K562 (cell line): Measurements from ENCODE around the gene PTRH1. TPM values are rescaled to one million over a fixed set of nuclear protein-coding genes. Genes with fewer than 3 reads are reported as not detected.
A peak's percentile ranks its signal among the peaks of the same experiment; 100 is the strongest.

Experiments
- ATAC-seq: fragments of 200-7000 bp; cut with Tn5 transposase; 3 replicates; pipeline ENCODE4 v1.9.1; 2020; ENCODE audit warnings: moderate library complexity
- BruUV-seq: library from RNA; stranded (reverse); fragments of 400-500 nt; replicated peaks from 2 replicates; lab custom pipeline; 2021; lab: Mats Ljungman, UMichigan
- CTCF ChIA-PET: fragments of 300-600 bp; formaldehyde crosslinking; extraction: SDS; loops from one replicate; lab custom pipeline; 2021; ENCODE audit warnings: low intra/inter-chr PET ratio; lab: Yijun Ruan, JAX
- POLR2A ChIA-PET: fragments of 300-600, 350-650 bp; sonication (Branson Sonifier 250); formaldehyde crosslinking; extraction: SDS; loops from one replicate; lab custom pipeline; 2021; ENCODE audit warnings: antibody characterized with exemption, inconsistent platforms; lab: Yijun Ruan, JAX
- DNase-seq, 4 experiments: peaks; one replicate each; pipeline versions ENCODE4 v3.0.0 to v3.0.0-alpha.2; 2011 to 2018; ENCODE audit warnings: low spot score in 3 of 4, mixed read lengths in 3 of 4; ENCODE audit errors: extremely low read depth in 1 of 4
- FAIRE-seq: peaks from 2 replicates; lab custom pipeline; 2011; peaks lifted over from hg19 to GRCh38; lab: Jason Lieb, UNC
- H2AFZ ChIP-seq: 2 replicates; pipeline ENCODE4 v1.6.0; 2011; ENCODE audit warnings: low read depth, low read length, control low read depth, inconsistent platforms
- H3K27ac ChIP-seq: fragments of 200-600 bp; 3 replicates; pipeline ENCODE4 v1.8.0; 2011; ENCODE audit warnings: low read depth, mild to moderate bottlenecking, control low read depth, inconsistent platforms, low read length, moderate library complexity, mixed read lengths; ENCODE audit errors: extremely low read depth
- H3K27me3 ChIP-seq, 2 experiments: fragments of 300-600 bp in 1 of 2; 2 replicates in 1 of 2; 3 replicates in 1 of 2; pipeline versions ENCODE4 v1.6.0 to v1.8.0; 2011; ENCODE audit warnings: inconsistent platforms in 2 of 2, low read length in 2 of 2, mild to moderate bottlenecking in 1 of 2, mixed read lengths in 1 of 2, moderate library complexity in 1 of 2; ENCODE audit not compliant: control insufficient read depth in 2 of 2, insufficient read depth in 2 of 2
- H3K36me3 ChIP-seq: fragments of 300-600 bp; 3 replicates; pipeline ENCODE4 v1.8.0; 2011; ENCODE audit warnings: mild to moderate bottlenecking, low read length, inconsistent platforms; ENCODE audit not compliant: control insufficient read depth, insufficient read depth
- H3K4me1 ChIP-seq, 2 experiments: fragments of 200-600 bp in 1 of 2; replicated peaks in 1 of 2; 2 replicates in 1 of 2; 3 replicates in 1 of 2; pipeline versions ENCODE4 v1.5.1 to v1.8.0; 2011; ENCODE audit warnings: inconsistent platforms in 2 of 2, low read length in 2 of 2, mild to moderate bottlenecking in 1 of 2, mixed read lengths in 1 of 2, moderate library complexity in 1 of 2; ENCODE audit not compliant: control insufficient read depth in 2 of 2, insufficient read depth in 2 of 2
- H3K4me2 ChIP-seq: 2 replicates; pipeline ENCODE4 v1.6.1; 2011; ENCODE audit warnings: low read length, control low read depth, inconsistent platforms, mixed read lengths; ENCODE audit not compliant: insufficient read depth
- H3K4me3 ChIP-seq: fragments of 200-600 bp; sonication (generic), shearing (Covaris generic); 2 replicates; pipeline ENCODE4 v1.5.1; 2016; ENCODE audit warnings: control low read depth, inconsistent platforms
- H3K79me2 ChIP-seq: fragments of 200-600 bp; 3 replicates; pipeline ENCODE4 v1.8.0; 2011; ENCODE audit warnings: low read length, inconsistent platforms; ENCODE audit not compliant: control insufficient read depth, insufficient read depth
- H3K9ac ChIP-seq, 2 experiments: 2 replicates each; pipeline versions ENCODE4 v1.6.0 to v1.6.1; 2011; ENCODE audit warnings: low read depth in 2 of 2, low read length in 2 of 2, control low read depth in 1 of 2, inconsistent platforms in 1 of 2, mild to moderate bottlenecking in 1 of 2, mixed read lengths in 1 of 2; ENCODE audit not compliant: insufficient read depth in 1 of 2
- H3K9me1 ChIP-seq: one replicate; pipeline ENCODE4 v1.6.0; 2011; ENCODE audit warnings: inconsistent platforms, mild to moderate bottlenecking, low read length, moderate library complexity; ENCODE audit not compliant: control insufficient read depth, insufficient read depth
- H3K9me3 ChIP-seq: replicated peaks from 2 replicates; pipeline ENCODE4 v1.5.1; 2011; ENCODE audit warnings: low read depth, low read length, inconsistent platforms; ENCODE audit not compliant: control insufficient read depth, insufficient read depth
- H4K20me1 ChIP-seq: replicated peaks from 2 replicates; pipeline ENCODE4 v1.6.1; 2011; ENCODE audit warnings: low read length, inconsistent platforms, mixed read lengths; ENCODE audit not compliant: control insufficient read depth, insufficient read depth
- ARID3A ChIP-seq: IDR thresholded peaks from 2 replicates; pipeline ENCODE4 v1.6.1; 2012; ENCODE audit warnings: low read depth, low read length, improper control_type of control experiment, borderline replicate concordance
- MYBL2 ChIP-seq, 2 experiments: fragments of 450-650 bp in 1 of 2; sonication (generic) in 1 of 2; formaldehyde crosslinking in 1 of 2; IDR thresholded peaks; 2 replicates each; pipeline versions ENCODE4 v1.6.1 to v1.8.1; 2017 to 2022; ENCODE audit warnings: borderline replicate concordance in 1 of 2, inconsistent platforms in 1 of 2, low read depth in 1 of 2, mild to moderate bottlenecking in 1 of 2, missing genetic modification reagents in 1 of 2, moderate library complexity in 1 of 2
- PPARD ChIP-seq: fragments of 250-450 bp; sonication (Bioruptor Pico); IDR thresholded peaks from 2 replicates; pipeline ENCODE4 v1.8.0; 2022; ENCODE audit warnings: inconsistent platforms, mild to moderate bottlenecking, moderate library complexity
- RAD21 ChIP-seq, 2 experiments: fragments of 250-450 bp in 1 of 2; fragments of 450-650 bp in 1 of 2; sonication (Bioruptor Pico) in 1 of 2; formaldehyde crosslinking in 1 of 2; IDR thresholded peaks in 1 of 2; conservative IDR thresholded peaks in 1 of 2; 2 replicates each; pipeline versions ENCODE4 v1.4.0 to v1.8.0; 2020 to 2022; ENCODE audit warnings: mild to moderate bottlenecking in 2 of 2, moderate library complexity in 1 of 2
- SRF ChIP-seq, 2 experiments: fragments of 250-450, 450-650 bp in 1 of 2; sonication (Bioruptor Pico) in 1 of 2; sonication (generic) in 1 of 2; formaldehyde crosslinking; IDR thresholded peaks; 2 replicates each; pipeline versions ENCODE4 v1.5.0 to v1.5.1; 2020 to 2022; ENCODE audit warnings: mild to moderate bottlenecking in 1 of 2, missing genetic modification reagents in 1 of 2
- TCFL5 ChIP-seq: fragments of 250-450 bp; sonication (Bioruptor Pico); conservative IDR thresholded peaks from 2 replicates; pipeline ENCODE4 v1.6.1; 2021; ENCODE audit warnings: mild to moderate bottlenecking, moderate library complexity, matching md5 sums
- THRB ChIP-seq: fragments of 450-650 bp; formaldehyde crosslinking; conservative IDR thresholded peaks from 2 replicates; pipeline ENCODE4 v1.4.0; 2022; ENCODE audit warnings: mild to moderate bottlenecking, missing genetic modification characterization
- ZNF239 ChIP-seq: fragments of 250-450 bp; sonication (Bioruptor Pico); IDR thresholded peaks from 2 replicates; pipeline ENCODE4 v1.4.0; 2020; ENCODE audit warnings: mild to moderate bottlenecking
- WGBS: fragments of 100-300 bp; shearing (Covaris generic); methylation state at CpG from one replicate; pipeline ENCODE4 v1.1.6; 2016; ENCODE audit warnings: low coverage, mixed read lengths; ENCODE audit not compliant: insufficient coverage; ENCODE audit errors: missing lambda C conversion rate; 5-methylcytosine and 5-hydroxymethylcytosine counted together
- in situ Hi-C: fragments of 300-500 bp; cut with MboI; formaldehyde crosslinking; loops from 4 replicates; pipeline ENCODE4 v1.15.0; 2018; ENCODE audit warnings: inconsistent platforms, mixed read lengths
- intact Hi-C: fragments of 100-400 bp; cut with micrococcal nuclease; formaldehyde crosslinking; loops from 2 replicates; pipeline ENCODE4 v1.14.2; 2022
- polyA plus RNA-seq, 8 experiments: library from polyadenylated mRNA; depleted of rRNA in 4 of 8; stranded (reverse) in 5 of 8; unstranded in 3 of 8; fragments of >200 nt; fragmentation: Nextera tagmentation in 2 of 8; fragmentation: Illumina TruSeq in 1 of 8; extraction: Ambion mirVana in 2 of 8; extraction: Trizol in 1 of 8; gene quantifications; 2 replicates each; pipeline versions ENCODE4 v1.2.1 to v1.2.3, GENCODE V29; 2011 to 2014; ENCODE audit warnings: inconsistent platforms in 1 of 8, missing spikeins in 1 of 8
- total RNA-seq, 7 experiments: library from RNA; depleted of rRNA in 6 of 7; stranded (reverse); fragments of >200 nt in 6 of 7; fragmentation: Illumina TruSeq in 2 of 7; extraction: Trizol in 2 of 7; gene quantifications; 2 replicates each; pipeline versions ENCODE4 v1.2.1 to v1.2.3, GENCODE V29; 2011 to 2021; ENCODE audit warnings: low replicate concordance in 1 of 7
- TF ChIP-seq, protein P1 (sequence below): fragments of 250-450 bp; sonication (Bioruptor Pico); IDR thresholded peaks from 2 replicates; pipeline ENCODE4 v1.9.0; 2021; ENCODE audit warnings: mild to moderate bottlenecking, inconsistent platforms
- TF ChIP-seq, protein P2 (sequence below): sonication (generic); formaldehyde crosslinking; IDR thresholded peaks from 2 replicates; pipeline ENCODE4 v1.8.1; 2023; ENCODE audit warnings: missing genetic modification reagents, mild to moderate bottlenecking, borderline replicate concordance

The PTRH1 gene
- total and polyA plus RNA-seq, 9 of the 15 experiments (the other 6 are each of a cell fraction or from before 2014, with no cell fraction given): 0.63 to 43.1 (median 5.7) TPM

- 80% methylated on average over 11 of the region's 11 CpGs for WGBS
- no peak overlapping the region for H2AFZ ChIP-seq
- no peak overlapping the region for H3K4me2 ChIP-seq
- POLR2A ChIA-PET: interaction anchor here (0.6 to 2.3 kb wide), 2 partner anchors 14 to 206 kb away, joined by 4 to 6 read pairs; no protein-coding TSS in a partner anchor
- no peaks in the 10 kb centered on the region for H4K20me1 ChIP-seq
- H3K36me3 ChIP-seq: peaks cover 36% of the 10 kb centered on the region; the same call in 2 of the 3 replicates
- H3K79me2 ChIP-seq: no peaks in the 10 kb centered on the region
- no peaks in the 10 kb centered on the region for H3K9me1 ChIP-seq
- no peak for FAIRE-seq
- H3K4me1 ChIP-seq: no peaks in the 10 kb centered on the region; a peak in 1 of 5 replicates
- intact Hi-C loops: no loop called here
- in situ Hi-C loops: no loop called here
- H3K27ac ChIP-seq: no peak overlapping the region
- DNase-seq: no peak
- BruUV-seq: no TSS peak
- ATAC-seq: no peak
- CTCF ChIA-PET: no interaction called here
- H3K9me3 ChIP-seq: no peaks in the 10 kb centered on the region
- peak overlapping the region in 1 of 2 experiments; percentile 42; a peak in 1 of 4 replicates for H3K9ac ChIP-seq
- no peak overlapping the region for H3K4me3 ChIP-seq
- H3K27me3 ChIP-seq: no peaks in the 10 kb centered on the region
- TF ChIP-seq, protein P1, sequence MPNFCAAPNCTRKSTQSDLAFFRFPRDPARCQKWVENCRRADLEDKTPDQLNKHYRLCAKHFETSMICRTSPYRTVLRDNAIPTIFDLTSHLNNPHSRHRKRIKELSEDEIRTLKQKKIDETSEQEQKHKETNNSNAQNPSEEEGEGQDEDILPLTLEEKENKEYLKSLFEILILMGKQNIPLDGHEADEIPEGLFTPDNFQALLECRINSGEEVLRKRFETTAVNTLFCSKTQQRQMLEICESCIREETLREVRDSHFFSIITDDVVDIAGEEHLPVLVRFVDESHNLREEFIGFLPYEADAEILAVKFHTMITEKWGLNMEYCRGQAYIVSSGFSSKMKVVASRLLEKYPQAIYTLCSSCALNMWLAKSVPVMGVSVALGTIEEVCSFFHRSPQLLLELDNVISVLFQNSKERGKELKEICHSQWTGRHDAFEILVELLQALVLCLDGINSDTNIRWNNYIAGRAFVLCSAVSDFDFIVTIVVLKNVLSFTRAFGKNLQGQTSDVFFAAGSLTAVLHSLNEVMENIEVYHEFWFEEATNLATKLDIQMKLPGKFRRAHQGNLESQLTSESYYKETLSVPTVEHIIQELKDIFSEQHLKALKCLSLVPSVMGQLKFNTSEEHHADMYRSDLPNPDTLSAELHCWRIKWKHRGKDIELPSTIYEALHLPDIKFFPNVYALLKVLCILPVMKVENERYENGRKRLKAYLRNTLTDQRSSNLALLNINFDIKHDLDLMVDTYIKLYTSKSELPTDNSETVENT (CRISPR knock-in tag): no peak
- no peak for TF ChIP-seq PPARD (CRISPR knock-in tag)
- TF ChIP-seq TCFL5 (CRISPR knock-in tag): no peak
- TF ChIP-seq ARID3A: no peak
- TF ChIP-seq RAD21 (CRISPR knock-in tag; conservative IDR thresholded peaks at IDR 0.05 in 1 of 2, IDR thresholded peaks at IDR 0.05 in 1 of 2): no peak
- no peak for TF ChIP-seq THRB
- no peak for TF ChIP-seq ZNF239 (CRISPR knock-in tag)
- TF ChIP-seq, protein P2, sequence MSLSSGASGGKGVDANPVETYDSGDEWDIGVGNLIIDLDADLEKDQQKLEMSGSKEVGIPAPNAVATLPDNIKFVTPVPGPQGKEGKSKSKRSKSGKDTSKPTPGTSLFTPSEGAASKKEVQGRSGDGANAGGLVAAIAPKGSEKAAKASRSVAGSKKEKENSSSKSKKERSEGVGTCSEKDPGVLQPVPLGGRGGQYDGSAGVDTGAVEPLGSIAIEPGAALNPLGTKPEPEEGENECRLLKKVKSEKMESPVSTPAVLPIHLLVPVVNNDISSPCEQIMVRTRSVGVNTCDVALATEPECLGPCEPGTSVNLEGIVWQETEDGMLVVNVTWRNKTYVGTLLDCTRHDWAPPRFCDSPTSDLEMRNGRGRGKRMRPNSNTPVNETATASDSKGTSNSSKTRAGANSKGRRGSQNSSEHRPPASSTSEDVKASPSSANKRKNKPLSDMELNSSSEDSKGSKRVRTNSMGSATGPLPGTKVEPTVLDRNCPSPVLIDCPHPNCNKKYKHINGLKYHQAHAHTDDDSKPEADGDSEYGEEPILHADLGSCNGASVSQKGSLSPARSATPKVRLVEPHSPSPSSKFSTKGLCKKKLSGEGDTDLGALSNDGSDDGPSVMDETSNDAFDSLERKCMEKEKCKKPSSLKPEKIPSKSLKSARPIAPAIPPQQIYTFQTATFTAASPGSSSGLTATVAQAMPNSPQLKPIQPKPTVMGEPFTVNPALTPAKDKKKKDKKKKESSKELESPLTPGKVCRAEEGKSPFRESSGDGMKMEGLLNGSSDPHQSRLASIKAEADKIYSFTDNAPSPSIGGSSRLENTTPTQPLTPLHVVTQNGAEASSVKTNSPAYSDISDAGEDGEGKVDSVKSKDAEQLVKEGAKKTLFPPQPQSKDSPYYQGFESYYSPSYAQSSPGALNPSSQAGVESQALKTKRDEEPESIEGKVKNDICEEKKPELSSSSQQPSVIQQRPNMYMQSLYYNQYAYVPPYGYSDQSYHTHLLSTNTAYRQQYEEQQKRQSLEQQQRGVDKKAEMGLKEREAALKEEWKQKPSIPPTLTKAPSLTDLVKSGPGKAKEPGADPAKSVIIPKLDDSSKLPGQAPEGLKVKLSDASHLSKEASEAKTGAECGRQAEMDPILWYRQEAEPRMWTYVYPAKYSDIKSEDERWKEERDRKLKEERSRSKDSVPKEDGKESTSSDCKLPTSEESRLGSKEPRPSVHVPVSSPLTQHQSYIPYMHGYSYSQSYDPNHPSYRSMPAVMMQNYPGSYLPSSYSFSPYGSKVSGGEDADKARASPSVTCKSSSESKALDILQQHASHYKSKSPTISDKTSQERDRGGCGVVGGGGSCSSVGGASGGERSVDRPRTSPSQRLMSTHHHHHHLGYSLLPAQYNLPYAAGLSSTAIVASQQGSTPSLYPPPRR (CRISPR knock-in tag): no peak
- TF ChIP-seq SRF (CRISPR knock-in tag; IDR thresholded peaks at IDR 0.05): no peak
- no peak for TF ChIP-seq MYBL2 (IDR thresholded peaks at IDR 0.05; ENCODE audit: low read depth)
- TF ChIP-seq MYBL2 (CRISPR knock-in tag; IDR thresholded peaks at IDR 0.05; ENCODE audit: borderline replicate concordance): no peak
Measured at GRCh38 chr9:127680226-127680625, 35.2 kb downstream of the PTRH1 start.
